PC-3 (cell line): Measurements from ENCODE around the gene ASCC2.
"Not testable (repeated sequence)": the region's sequence is repeated elsewhere in the genome, so short reads cannot be mapped to it uniquely, and the experiment has no call there.

Source experiments
- CTCF ChIP-seq: fragments of 300-600 bp; sonication (generic); conservative IDR thresholded peaks from 2 replicates; pipeline ENCODE4 v1.5.1; 2017; ENCODE audit warnings: antibody characterized with exemption, low read depth, mild to moderate bottlenecking, low read length
- EZH2 ChIP-seq: fragments of 300-600 bp; sonication (generic); IDR thresholded peaks from one replicate; pipeline ENCODE4 v1.6.1; 2017; ENCODE audit warnings: antibody characterized with exemption, mild to moderate bottlenecking, low read length; ENCODE audit not compliant: unreplicated experiment
- EZH2phosphoT487 ChIP-seq: fragments of 300-600 bp; sonication (generic); IDR thresholded peaks from 2 replicates; pipeline ENCODE4 v1.6.1; 2018; ENCODE audit warnings: mild to moderate bottlenecking, antibody characterized with exemption, low read length, borderline replicate concordance

GRCh38 chr22:29859030-29859429 is 21.0 kb upstream of the ASCC2 start:
- TF ChIP-seq CTCF, EZH2phosphoT487, EZH2: not testable (repeated sequence)
